Small intestine (tissue), 7 donors: ENCODE data around the gene SCN8A. TPM values are rescaled to one million over a fixed set of nuclear protein-coding genes. Genes with fewer than 3 reads are reported as not detected.
A peak's percentile ranks its signal among the peaks of the same experiment; 100 is the strongest.

Experiments
- DNase-seq, 2 donors: peaks; one replicate each; pipeline versions ENCODE4 v3.0.0 to v3.0.0-alpha.2; 2013
- FAIRE-seq: peaks from 2 replicates; lab custom pipeline; 2012; peaks lifted over from hg19 to GRCh38; lab: Jason Lieb, UNC
- H3K27ac ChIP-seq, 3 donors: one replicate each; pipeline ENCODE4 v1.5.1; 2013; ENCODE audit warnings: low read length in 2 of 3, mild to moderate bottlenecking in 2 of 3, control low read depth in 1 of 3, inconsistent platforms in 1 of 3, low read depth in 1 of 3, moderate library complexity in 1 of 3
- H3K27me3 ChIP-seq, 3 donors: one replicate each; pipeline ENCODE4 v1.6.1; 2013; ENCODE audit warnings: low read length in 3 of 3, inconsistent platforms in 1 of 3; ENCODE audit not compliant: control insufficient read depth in 3 of 3, insufficient read depth in 3 of 3
- H3K36me3 ChIP-seq, 3 donors: one replicate each; pipeline ENCODE4 v1.6.1; 2013; ENCODE audit warnings: low read length in 3 of 3, inconsistent platforms in 1 of 3, low read depth in 1 of 3, mild to moderate bottlenecking in 1 of 3, moderate library complexity in 1 of 3; ENCODE audit not compliant: control insufficient read depth in 3 of 3, insufficient read depth in 2 of 3
- H3K4me1 ChIP-seq, 3 donors: one replicate each; pipeline ENCODE4 v1.6.1; 2013; ENCODE audit warnings: low read length in 2 of 3, inconsistent platforms in 1 of 3, low read depth in 1 of 3, mild to moderate bottlenecking in 1 of 3, moderate library complexity in 1 of 3; ENCODE audit not compliant: control insufficient read depth in 3 of 3, insufficient read depth in 2 of 3
- H3K4me3 ChIP-seq, 3 donors: one replicate each; pipeline ENCODE4 v1.5.1; 2013; ENCODE audit warnings: low read length in 3 of 3, control low read depth in 1 of 3, inconsistent platforms in 1 of 3, low read depth in 1 of 3, mild to moderate bottlenecking in 1 of 3, moderate library complexity in 1 of 3
- H3K9me3 ChIP-seq, 2 donors: one replicate each; pipeline ENCODE4 v1.6.1; 2013; ENCODE audit warnings: low read depth in 1 of 2, low read length in 1 of 2; ENCODE audit not compliant: control insufficient read depth in 2 of 2, insufficient read depth in 1 of 2
- WGBS, 3 donors: extraction: QIAGEN DNeasy Blood & Tissue Kit; methylation state at CpG; one replicate each; pipeline ENCODE4 v1.1.7; 2013; 5-methylcytosine and 5-hydroxymethylcytosine counted together
- polyA plus RNA-seq, 4 donors: library from polyadenylated mRNA; stranded (reverse) in 3 of 4; unstranded in 1 of 4; fragments of 200-250 nt in 3 of 4; fragments of 120-200 nt in 1 of 4; gene quantifications; one replicate each; pipeline versions ENCODE4 v1.2.1 to v1.2.3, GENCODE V29; 2013
- donor health status: healthy with polysubstance abuse.
- donor health status: control.
- donor health status: control.
- donor health status: Bipolar disorder and iron deficiency.
- donor health status: healthy.

SCN8A gene
- polyA plus RNA-seq, 4 donors = 0.19 to 1.2 TPM; not detected in 2

GRCh38 chr12:51744235-51744634 is 153.2 kb downstream of the SCN8A start:
- no peak for FAIRE-seq
- 50 to 70% (median 69%) methylated on average over 6 of the region's 6 CpGs for WGBS, 3 donors
- H3K9me3 ChIP-seq = peaks cover 0 to 4% of the 10 kb centered on the region in 2 donors
- no peaks in the 10 kb centered on the region for H3K36me3 ChIP-seq
- H3K27ac ChIP-seq = no peak overlapping the region
- H3K4me1 ChIP-seq = no peaks in the 10 kb centered on the region
- no peak overlapping the region for H3K4me3 ChIP-seq
- H3K27me3 ChIP-seq = no peaks in the 10 kb centered on the region
- no peak for DNase-seq

DNA sequence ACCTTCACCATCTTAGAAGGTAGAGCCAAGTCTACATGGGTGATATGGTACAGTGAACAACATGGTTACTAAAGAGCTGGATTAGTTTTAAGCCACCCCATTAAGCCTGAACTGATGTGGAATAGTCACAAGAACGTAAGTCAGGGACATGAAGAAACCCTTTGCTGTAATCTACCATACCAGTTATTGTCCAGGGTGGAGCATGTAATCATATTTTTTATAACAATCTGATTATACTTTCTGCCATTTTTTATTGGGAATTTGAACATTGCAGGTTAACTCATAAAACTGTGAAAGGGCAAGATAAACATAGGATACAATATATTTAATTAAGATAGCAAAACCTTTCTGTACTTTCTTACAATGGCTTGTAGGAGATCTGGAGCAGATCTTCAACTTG is 153.9 kb downstream of the SCN8A start:
- FAIRE-seq (no peak), DNase-seq (no peak)
- H3K36me3 ChIP-seq = no peaks in the 10 kb centered on the region
- no peaks in the 10 kb centered on the region for H3K4me1 ChIP-seq
- H3K27me3 ChIP-seq = no peaks in the 10 kb centered on the region
- no peak overlapping the region for H3K27ac ChIP-seq
- 81 to 93% (median 82%) methylated on average over 1 of the region's 1 CpG for WGBS, 3 donors
- peaks cover 0 to 4% of the 10 kb centered on the region in 2 donors for H3K9me3 ChIP-seq
- no peak overlapping the region for H3K4me3 ChIP-seq

GRCh38 chr12:51746416-51746815 is 155.4 kb downstream of the SCN8A start:
- Histone ChIP-seq H3K4me3 (no peak overlapping the region), H3K9me3 (no peaks in the 10 kb centered on the region), H3K4me1 (no peaks in the 10 kb centered on the region), H3K27me3 (no peaks in the 10 kb centered on the region), H3K36me3 (no peaks in the 10 kb centered on the region), H3K27ac (no peak overlapping the region)
- FAIRE-seq = no peak
- no peak for DNase-seq
- WGBS, 3 donors = 86 to 95% (median 87%) methylated on average over 4 of the region's 4 CpGs

GRCh38 chr12:51748235-51748634 is 157.2 kb downstream of the SCN8A start:
- DNase-seq (no peak), FAIRE-seq (no peak)
- Histone ChIP-seq H3K4me1 (no peaks in the 10 kb centered on the region), H3K9me3 (no peaks in the 10 kb centered on the region), H3K27me3 (no peaks in the 10 kb centered on the region), H3K4me3 (no peak overlapping the region), H3K27ac (no peak overlapping the region), H3K36me3 (no peaks in the 10 kb centered on the region)
- 47 to 57% (median 53%) methylated on average over 3 of the region's 3 CpGs for WGBS, 3 donors

DNA sequence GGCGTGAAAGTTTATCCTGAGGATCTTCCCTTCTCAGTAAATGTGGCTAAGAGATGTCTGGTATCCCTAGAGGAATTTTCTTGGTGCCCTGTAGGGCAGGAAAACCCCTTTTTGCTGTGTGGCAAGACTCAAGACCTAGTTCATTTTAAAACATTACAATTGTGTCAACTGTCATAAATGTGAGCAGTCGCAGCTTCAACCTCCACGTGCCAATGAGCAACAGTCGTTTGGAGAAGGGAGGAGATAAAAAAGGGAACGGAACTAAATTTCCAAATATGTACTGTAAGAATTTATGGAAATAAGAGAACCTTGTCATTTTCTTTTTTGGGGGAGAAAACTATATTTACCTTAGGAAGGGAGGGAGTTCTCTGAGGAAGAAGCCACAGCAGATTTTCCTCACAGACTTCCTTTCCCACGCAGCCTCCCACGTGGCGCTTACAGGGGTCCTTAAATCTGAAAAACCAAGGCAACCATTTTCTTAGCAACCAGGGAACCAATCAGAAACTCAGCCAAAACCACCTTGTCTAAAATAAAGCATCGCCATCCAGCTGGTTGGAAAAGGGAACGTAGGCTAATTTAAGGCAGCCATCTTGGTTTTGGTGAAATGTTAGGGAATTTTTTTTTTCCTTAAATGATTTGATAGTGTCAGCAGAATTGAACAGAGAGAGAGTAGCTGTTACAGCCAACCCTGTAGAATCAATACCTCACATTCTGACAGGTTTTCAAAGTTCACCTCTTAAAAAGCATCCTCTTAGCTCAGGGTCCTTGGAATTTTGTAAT is 158.4 kb downstream of the SCN8A start:
- H3K36me3 ChIP-seq = no peaks in the 10 kb centered on the region
- DNase-seq (no peak), FAIRE-seq (no peak)
- no peak overlapping the region for H3K4me3 ChIP-seq
- no peaks in the 10 kb centered on the region for H3K27me3 ChIP-seq
- H3K27ac ChIP-seq = no peak overlapping the region
- H3K4me1 ChIP-seq = no peaks in the 10 kb centered on the region
- WGBS, 3 donors = 83 to 90% (median 84%) methylated on average over 10 of the region's 10 CpGs
- no peaks in the 10 kb centered on the region for H3K9me3 ChIP-seq

GRCh38 chr12:51749986-51750317 is 158.9 kb downstream of the SCN8A start:
- no peaks in the 10 kb centered on the region for H3K27me3 ChIP-seq
- FAIRE-seq (no peak), DNase-seq (peak in 1 of 2 donors; percentile 4)
- no peaks in the 10 kb centered on the region for H3K9me3 ChIP-seq
- no peak overlapping the region for H3K27ac ChIP-seq
- WGBS, 3 donors = 3 to 49% (median 24%) methylated on average over 1 of the region's 1 CpG
- no peak overlapping the region for H3K4me3 ChIP-seq
- H3K4me1 ChIP-seq = no peaks in the 10 kb centered on the region
- no peaks in the 10 kb centered on the region for H3K36me3 ChIP-seq

GRCh38 chr12:51751661-51752060 is 160.6 kb downstream of the SCN8A start:
- Histone ChIP-seq H3K4me1 (no peaks in the 10 kb centered on the region), H3K27me3 (no peaks in the 10 kb centered on the region), H3K9me3 (no peaks in the 10 kb centered on the region), H3K27ac (no peak overlapping the region), H3K36me3 (no peaks in the 10 kb centered on the region), H3K4me3 (no peak overlapping the region)
- DNase-seq = peak in 1 of 2 donors; percentile 3
- WGBS, 3 donors = 47 to 59% (median 49%) methylated on average over 2 of the region's 2 CpGs
- no peak for FAIRE-seq

- 54 to 61% (median 55%) methylated on average over 2 of the region's 2 CpGs for WGBS, 3 donors
- Histone ChIP-seq H3K4me3 (no peak overlapping the region), H3K36me3 (no peaks in the 10 kb centered on the region), H3K9me3 (no peaks in the 10 kb centered on the region), H3K4me1 (no peaks in the 10 kb centered on the region), H3K27me3 (no peaks in the 10 kb centered on the region), H3K27ac (peak overlapping the region in 1 of 3 donors; percentile 21)
- FAIRE-seq (no peak), DNase-seq (peak in 1 of 2 donors; percentile 19)
These were observed 161.3 kb downstream of the SCN8A start for GRCh38 chr12:51752234-51752889.
